Measurements from ENCODE around the gene ADIPOR2.

DNA sequence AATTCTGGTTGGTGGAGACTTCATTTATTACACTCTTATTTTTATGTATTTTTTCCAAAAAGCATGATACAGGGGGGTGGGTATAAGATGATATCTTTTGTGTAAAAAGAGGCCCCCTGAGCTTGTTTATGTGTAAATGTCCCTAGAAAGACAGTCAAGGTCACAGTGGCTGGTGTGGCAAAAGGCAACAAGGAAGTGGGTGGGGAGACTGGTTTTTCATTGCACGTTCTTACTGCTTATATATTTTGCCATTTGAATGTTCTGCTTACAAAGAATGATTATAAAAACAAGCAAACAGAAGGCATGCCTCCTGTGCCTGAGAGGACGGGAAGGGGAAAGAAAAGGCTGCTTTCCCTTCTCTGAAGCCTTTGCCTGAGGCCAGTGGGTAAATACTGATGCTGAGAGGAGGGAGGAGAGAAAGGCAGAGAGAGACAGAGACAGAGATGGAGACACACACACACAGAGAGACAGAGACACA lies 24.1 kb upstream of the ADIPOR2 start:
- no peak for TF ChIP-seq POLR2A (IDR thresholded peaks at IDR 0.05; ENCODE audit: low read depth, low read length)
- TF ChIP-seq POLR2AphosphoS5 (IDR thresholded peaks at IDR 0.05; ENCODE audit: low read depth, low read length) = no peak
